ENCODE results near the gene CBX5. TPM values are rescaled to one million over a fixed set of nuclear protein-coding genes. Genes with fewer than 3 reads are reported as not detected.
A peak's percentile ranks its signal among the peaks of the same experiment; 100 is the strongest.

The CBX5 gene
- total and polyA plus RNA-seq, 10 of the 15 experiments (the other 5 are each of a cell fraction or from before 2014, with no cell fraction given), result 46.7 to 138 (median 74.6) TPM

GRCh38 chr12:54211920-54212319 is 68.0 kb downstream of the CBX5 start (continued):
- no peak for TF ChIP-seq ZBTB40 (IDR thresholded peaks at IDR 0.05; ENCODE audit: borderline replicate concordance)
- TF ChIP-seq NR2C2 (IDR thresholded peaks at IDR 0.05; ENCODE audit: borderline replicate concordance, control insufficient read depth, insufficient read length, low read depth), result peak; percentile 42
- TF ChIP-seq CBX5 (IDR thresholded peaks at IDR 0.05; ENCODE audit: low read depth), result no peak
- no peak for TF ChIP-seq TARDBP (IDR thresholded peaks at IDR 0.05; ENCODE audit: borderline replicate concordance)

- no peak overlapping the region for H2AFZ ChIP-seq (ENCODE audit: control insufficient read depth, low read depth, low read length)
- H3K4me1 ChIP-seq (ENCODE audit: control insufficient read depth, insufficient read depth, low read length), result peaks cover 6% of the 10 kb centered on the region
- H3K27ac ChIP-seq (ENCODE audit: control insufficient read depth, insufficient read depth), result no peak overlapping the region
- RAD21 ChIA-PET (ENCODE audit: unreplicated experiment), result interaction anchor here (1.2 kb wide), 1 partner anchor 19 kb away, joined by 3 read pairs; no protein-coding TSS in a partner anchor
- H3K4me2 ChIP-seq (ENCODE audit: control insufficient read depth, insufficient read depth), result no peak overlapping the region
- DNase-seq (ENCODE audit: low read depth, low spot score) (no peak), FAIRE-seq (no peak), ATAC-seq (no peak)
- CTCF ChIA-PET, result interaction anchor here (0.6 to 7.7 kb wide), 8 partner anchors 10 to 526 kb away, joined by 3 to 139 read pairs (median 4); partner anchors contain the start of genes HOXC5, HOXC6 and ZNF385A
- H4K20me1 ChIP-seq (ENCODE audit: control insufficient read depth, insufficient read depth), result no peaks in the 10 kb centered on the region
- intact Hi-C loops (cut with micrococcal nuclease; ENCODE audit: unreplicated experiment) (loop anchor here (10.0 kb wide), 1 partner anchor 506 kb away; no protein-coding TSS in a partner anchor), in situ Hi-C loops (cut with MboI) (no loop called here)
- WGBS (ENCODE audit: insufficient coverage, insufficient replicate concordance, low lambda C conversion rate, missing lambda C conversion rate), result 19% methylated on average over 5 of the region's 5 CpGs
- no TSS peak for BruUV-seq (replicated peaks)
- TF ChIP-seq NFIC (IDR thresholded peaks at IDR 0.05; ENCODE audit: low read depth, low read length) (no peak), TARDBP (IDR thresholded peaks at IDR 0.05; ENCODE audit: borderline replicate concordance) (no peak)
- no peaks in the 10 kb centered on the region for H3K9me3 ChIP-seq (replicated peaks; ENCODE audit: control insufficient read depth, insufficient read depth, low read length)
- no peak overlapping the region for H3K9ac ChIP-seq (ENCODE audit: control insufficient read depth, insufficient read depth, low read length)
- no peaks in the 10 kb centered on the region for H3K79me2 ChIP-seq (ENCODE audit: control insufficient read depth, insufficient read depth, low read length)
- POLR2A ChIA-PET, result interaction anchor here (0.8 kb wide), 1 partner anchor 177 kb away, joined by 3 read pairs; the partner anchor contains the start of gene HOXC5
- no peak overlapping the region for H3K4me3 ChIP-seq
- SMC1A ChIA-PET (ENCODE audit: uncharacterized antibody, unreplicated experiment), result interaction anchor here (1.0 kb wide), 1 partner anchor 185 kb away, joined by 3 read pairs; no protein-coding TSS in a partner anchor
- H3K36me3 ChIP-seq (ENCODE audit: control insufficient read depth in 2 of 2, insufficient read depth in 2 of 2, low read length in 1 of 2), result no peaks in the 10 kb centered on the region
- H3K27me3 ChIP-seq (replicated peaks in 1 of 2; ENCODE audit: control insufficient read depth in 2 of 2, insufficient read depth in 2 of 2, low read length in 1 of 2), result no peaks in the 10 kb centered on the region; a peak in 2 of 4 replicates
Measured at GRCh38 chr12:54210400-54210790, 69.5 kb downstream of the CBX5 start.

Data from GM12878 (cell line).